Measurements from ENCODE around the gene NME3. TPM values are rescaled to one million over a fixed set of nuclear protein-coding genes. Genes with fewer than 3 reads are reported as not detected.
A peak's percentile ranks its signal among the peaks of the same experiment; 100 is the strongest.

The NME3 gene
- total and polyA plus RNA-seq, 2 of the 13 experiments (the other 11 are each of a cell fraction or from before 2014, with no cell fraction given): 10.4 to 15.9 TPM

DNA sequence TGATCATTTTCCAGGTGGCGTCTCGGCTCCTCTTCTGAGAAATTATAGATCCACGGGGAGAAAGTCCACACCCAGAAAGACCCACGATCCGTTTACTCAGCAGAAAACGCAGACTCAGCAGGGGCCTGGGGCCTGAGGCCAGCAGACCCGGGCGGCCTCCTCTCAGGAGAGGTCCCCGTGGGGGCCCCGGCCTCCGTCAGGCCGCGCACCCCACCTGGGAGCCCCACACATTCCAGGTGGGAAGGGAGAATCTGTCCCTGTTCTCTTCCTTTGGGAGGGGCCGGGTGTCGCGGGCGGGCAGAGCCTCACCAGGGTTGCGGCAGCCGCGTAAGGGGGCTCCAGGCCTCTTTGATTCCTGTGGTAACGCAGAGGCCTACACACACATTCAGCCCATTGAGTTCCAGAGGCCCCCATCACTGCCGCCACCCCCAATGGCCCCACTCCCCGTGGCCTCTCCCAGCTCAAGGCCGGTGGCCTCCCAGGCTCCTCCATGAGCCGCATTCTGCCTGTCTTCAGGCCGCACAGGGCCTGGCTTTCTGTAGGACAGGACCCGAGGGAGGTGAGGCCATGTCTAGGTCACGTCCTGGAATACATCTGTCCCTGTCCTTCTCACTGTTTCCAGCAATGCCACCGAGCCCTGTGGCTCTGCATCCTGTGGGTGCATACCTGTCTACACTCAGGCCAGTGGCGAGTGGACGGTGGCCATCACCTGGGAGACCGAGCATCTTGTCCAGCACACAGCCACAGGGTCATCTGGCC, 23.7 kb upstream of the NME3 start (continued):
- TF ChIP-seq NR2F1 (CRISPR knock-in tag; IDR thresholded peaks at IDR 0.05) (no peak), NR1H2 (CRISPR knock-in tag; IDR thresholded peaks at IDR 0.05; ENCODE audit: borderline replicate concordance, low read depth) (no peak), ZKSCAN8 (CRISPR knock-in tag; IDR thresholded peaks at IDR 0.05; ENCODE audit: borderline replicate concordance) (no peak), ZNF589 (CRISPR knock-in tag; conservative IDR thresholded peaks at IDR 0.05) (no peak), RAD51 (IDR thresholded peaks at IDR 0.05; ENCODE audit: borderline replicate concordance) (no peak), KDM5B (CRISPR knock-in tag; IDR thresholded peaks at IDR 0.05; ENCODE audit: borderline replicate concordance) (no peak), CCDC6 (CRISPR knock-in tag; IDR thresholded peaks at IDR 0.05) (no peak), REXO4 (CRISPR knock-in tag; IDR thresholded peaks at IDR 0.05; ENCODE audit: borderline replicate concordance) (no peak), ARNT (IDR thresholded peaks at IDR 0.05) (no peak), ZFP1 (CRISPR knock-in tag; IDR thresholded peaks at IDR 0.05) (no peak), AKAP8 (CRISPR knock-in tag; IDR thresholded peaks at IDR 0.05) (no peak), CREB1 (IDR thresholded peaks at IDR 0.05) (no peak), CREB1 (CRISPR knock-in tag; IDR thresholded peaks at IDR 0.05) (no peak), ZNF790 (CRISPR knock-in tag; IDR thresholded peaks at IDR 0.05; ENCODE audit: borderline replicate concordance) (no peak), ZFY (CRISPR knock-in tag; IDR thresholded peaks at IDR 0.05) (peak; percentile 13; the same call in 1 of the 2 replicates), SPEN (CRISPR knock-in tag; IDR thresholded peaks at IDR 0.05; ENCODE audit: low read depth) (peak; percentile 36; the same call in 1 of the 2 replicates), MBD4 (IDR thresholded peaks at IDR 0.05; ENCODE audit: borderline replicate concordance, low read length) (no peak), ZNF530 (CRISPR knock-in tag; IDR thresholded peaks at IDR 0.05; ENCODE audit: low read depth) (no peak), CEBPB (IDR thresholded peaks at IDR 0.05; ENCODE audit: borderline replicate concordance, low read depth, low read length) (no peak), SAP130 (CRISPR knock-in tag; IDR thresholded peaks at IDR 0.05; ENCODE audit: low read depth) (peak; percentile 14; the same call in 1 of the 2 replicates), FOXM1 (CRISPR knock-in tag; IDR thresholded peaks at IDR 0.05) (no peak), ZEB1 (IDR thresholded peaks at IDR 0.05; ENCODE audit: insufficient replicate concordance, low read depth) (no peak), ZNF333 (CRISPR knock-in tag; IDR thresholded peaks at IDR 0.05; ENCODE audit: borderline replicate concordance) (no peak), ZNF496 (CRISPR knock-in tag; IDR thresholded peaks at IDR 0.05; ENCODE audit: insufficient replicate concordance) (no peak), RARG (CRISPR knock-in tag; IDR thresholded peaks at IDR 0.05; ENCODE audit: low read depth) (no peak)
- TF ChIP-seq, protein P1, sequence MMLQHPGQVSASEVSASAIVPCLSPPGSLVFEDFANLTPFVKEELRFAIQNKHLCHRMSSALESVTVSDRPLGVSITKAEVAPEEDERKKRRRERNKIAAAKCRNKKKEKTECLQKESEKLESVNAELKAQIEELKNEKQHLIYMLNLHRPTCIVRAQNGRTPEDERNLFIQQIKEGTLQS (CRISPR knock-in tag; IDR thresholded peaks at IDR 0.05): no peak
- TF ChIP-seq, protein P2, sequence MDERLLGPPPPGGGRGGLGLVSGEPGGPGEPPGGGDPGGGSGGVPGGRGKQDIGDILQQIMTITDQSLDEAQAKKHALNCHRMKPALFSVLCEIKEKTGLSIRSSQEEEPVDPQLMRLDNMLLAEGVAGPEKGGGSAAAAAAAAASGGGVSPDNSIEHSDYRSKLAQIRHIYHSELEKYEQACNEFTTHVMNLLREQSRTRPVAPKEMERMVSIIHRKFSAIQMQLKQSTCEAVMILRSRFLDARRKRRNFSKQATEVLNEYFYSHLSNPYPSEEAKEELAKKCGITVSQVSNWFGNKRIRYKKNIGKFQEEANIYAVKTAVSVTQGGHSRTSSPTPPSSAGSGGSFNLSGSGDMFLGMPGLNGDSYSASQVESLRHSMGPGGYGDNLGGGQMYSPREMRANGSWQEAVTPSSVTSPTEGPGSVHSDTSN (CRISPR knock-in tag; IDR thresholded peaks at IDR 0.05): no peak
- TF ChIP-seq, protein P3, sequence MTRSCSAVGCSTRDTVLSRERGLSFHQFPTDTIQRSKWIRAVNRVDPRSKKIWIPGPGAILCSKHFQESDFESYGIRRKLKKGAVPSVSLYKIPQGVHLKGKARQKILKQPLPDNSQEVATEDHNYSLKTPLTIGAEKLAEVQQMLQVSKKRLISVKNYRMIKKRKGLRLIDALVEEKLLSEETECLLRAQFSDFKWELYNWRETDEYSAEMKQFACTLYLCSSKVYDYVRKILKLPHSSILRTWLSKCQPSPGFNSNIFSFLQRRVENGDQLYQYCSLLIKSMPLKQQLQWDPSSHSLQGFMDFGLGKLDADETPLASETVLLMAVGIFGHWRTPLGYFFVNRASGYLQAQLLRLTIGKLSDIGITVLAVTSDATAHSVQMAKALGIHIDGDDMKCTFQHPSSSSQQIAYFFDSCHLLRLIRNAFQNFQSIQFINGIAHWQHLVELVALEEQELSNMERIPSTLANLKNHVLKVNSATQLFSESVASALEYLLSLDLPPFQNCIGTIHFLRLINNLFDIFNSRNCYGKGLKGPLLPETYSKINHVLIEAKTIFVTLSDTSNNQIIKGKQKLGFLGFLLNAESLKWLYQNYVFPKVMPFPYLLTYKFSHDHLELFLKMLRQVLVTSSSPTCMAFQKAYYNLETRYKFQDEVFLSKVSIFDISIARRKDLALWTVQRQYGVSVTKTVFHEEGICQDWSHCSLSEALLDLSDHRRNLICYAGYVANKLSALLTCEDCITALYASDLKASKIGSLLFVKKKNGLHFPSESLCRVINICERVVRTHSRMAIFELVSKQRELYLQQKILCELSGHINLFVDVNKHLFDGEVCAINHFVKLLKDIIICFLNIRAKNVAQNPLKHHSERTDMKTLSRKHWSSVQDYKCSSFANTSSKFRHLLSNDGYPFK (CRISPR knock-in tag; IDR thresholded peaks at IDR 0.05; ENCODE audit: borderline replicate concordance): no peak

Data from HepG2 (cell line).